ENCODE measurements around the gene KCNN3.

DNA sequence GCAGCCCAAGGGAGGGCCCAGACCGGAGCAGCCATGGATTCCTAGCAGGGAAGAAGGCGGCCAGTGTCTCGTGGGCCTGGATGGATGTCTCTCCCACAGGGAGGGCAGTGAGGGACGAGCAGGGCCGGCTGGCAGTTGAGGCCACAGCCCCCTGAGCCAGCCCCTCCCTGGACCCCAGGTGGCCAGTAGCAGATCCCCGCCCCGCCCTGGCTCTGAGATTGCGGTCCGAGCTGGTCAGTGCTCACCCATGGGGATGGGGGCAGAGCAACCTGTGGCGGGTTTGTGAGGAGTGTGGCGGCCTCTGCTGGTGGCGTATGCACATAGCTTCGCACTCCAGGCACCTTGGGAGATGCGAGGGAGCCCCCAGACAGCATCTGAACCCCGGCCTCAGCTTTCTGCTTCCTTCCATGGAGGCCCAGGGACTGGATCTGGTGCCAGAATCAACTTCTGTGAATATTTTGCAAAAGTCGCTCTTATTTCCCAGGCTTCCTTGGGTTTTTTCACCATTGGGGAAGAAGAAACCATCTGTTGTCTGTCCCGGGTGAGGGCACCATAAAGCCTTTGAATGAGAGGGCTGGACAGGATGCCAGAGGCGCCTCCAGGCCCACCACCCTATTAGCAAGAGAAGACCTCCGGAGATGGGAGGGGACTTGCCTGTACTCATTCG, 8.4 kb upstream of the KCNN3 start:
- TF ChIP-seq CBX8 (IDR thresholded peaks at IDR 0.05; ENCODE audit: borderline replicate concordance, low read depth, low read length) (no peak), POLR2A (IDR thresholded peaks at IDR 0.05; ENCODE audit: control extremely low read depth in 1 of 2, low read depth in 2 of 2, low read length in 2 of 2) (no peak), RNF2 (IDR thresholded peaks at IDR 0.05; ENCODE audit: borderline replicate concordance, low read depth, low read length, missing control alignments, poor library complexity, severe bottlenecking) (no peak), EZH2 (IDR thresholded peaks at IDR 0.05; ENCODE audit: low read depth, low read length, severe bottlenecking) (no peak), NRF1 (IDR thresholded peaks at IDR 0.05; ENCODE audit: low read depth, low read length) (no peak), TAF1 (IDR thresholded peaks at IDR 0.05; ENCODE audit: low read depth, low read length) (0 out of 2 replicates have a peak, but pooled peaks have one; percentile 19), JUND (IDR thresholded peaks at IDR 0.05; ENCODE audit: low read length) (no peak; the same call in 1 of the 2 replicates), JUN (IDR thresholded peaks at IDR 0.05; ENCODE audit: low read depth, low read length) (0 out of 2 replicates have a peak, but pooled peaks have one; percentile 29), HDAC2 (IDR thresholded peaks at IDR 0.05; ENCODE audit: borderline replicate concordance in 1 of 2, low read depth in 2 of 2, low read length in 2 of 2) (no peak), GABPA (IDR thresholded peaks at IDR 0.05; ENCODE audit: borderline replicate concordance, insufficient read depth, low read length) (peak; percentile 67; the same call in 1 of the 2 replicates)
- TF ChIP-seq, protein P1, sequence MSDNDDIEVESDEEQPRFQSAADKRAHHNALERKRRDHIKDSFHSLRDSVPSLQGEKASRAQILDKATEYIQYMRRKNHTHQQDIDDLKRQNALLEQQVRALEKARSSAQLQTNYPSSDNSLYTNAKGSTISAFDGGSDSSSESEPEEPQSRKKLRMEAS (IDR thresholded peaks at IDR 0.05) = peak; percentile 47; the same call in 1 of the 2 replicates
- TF ChIP-seq, protein P2, sequence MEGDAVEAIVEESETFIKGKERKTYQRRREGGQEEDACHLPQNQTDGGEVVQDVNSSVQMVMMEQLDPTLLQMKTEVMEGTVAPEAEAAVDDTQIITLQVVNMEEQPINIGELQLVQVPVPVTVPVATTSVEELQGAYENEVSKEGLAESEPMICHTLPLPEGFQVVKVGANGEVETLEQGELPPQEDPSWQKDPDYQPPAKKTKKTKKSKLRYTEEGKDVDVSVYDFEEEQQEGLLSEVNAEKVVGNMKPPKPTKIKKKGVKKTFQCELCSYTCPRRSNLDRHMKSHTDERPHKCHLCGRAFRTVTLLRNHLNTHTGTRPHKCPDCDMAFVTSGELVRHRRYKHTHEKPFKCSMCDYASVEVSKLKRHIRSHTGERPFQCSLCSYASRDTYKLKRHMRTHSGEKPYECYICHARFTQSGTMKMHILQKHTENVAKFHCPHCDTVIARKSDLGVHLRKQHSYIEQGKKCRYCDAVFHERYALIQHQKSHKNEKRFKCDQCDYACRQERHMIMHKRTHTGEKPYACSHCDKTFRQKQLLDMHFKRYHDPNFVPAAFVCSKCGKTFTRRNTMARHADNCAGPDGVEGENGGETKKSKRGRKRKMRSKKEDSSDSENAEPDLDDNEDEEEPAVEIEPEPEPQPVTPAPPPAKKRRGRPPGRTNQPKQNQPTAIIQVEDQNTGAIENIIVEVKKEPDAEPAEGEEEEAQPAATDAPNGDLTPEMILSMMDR (IDR thresholded peaks at IDR 0.05; ENCODE audit: control extremely low read depth in 1 of 3, insufficient read depth in 1 of 3, low read depth in 1 of 3, low read length in 3 of 3) = peak; percentile 95 to 97 (median 96)
